H9 (cell line): ENCODE measurements around the gene PLXNB2. TPM values are rescaled to one million over a fixed set of nuclear protein-coding genes. Genes with fewer than 3 reads are reported as not detected.

Experiments used
- DNase-seq: peaks from one replicate; pipeline ENCODE4 v3.0.0-alpha.2; 2017
- H2AFZ ChIP-seq: one replicate; pipeline ENCODE4 v1.6.1; 2013; ENCODE audit warnings: mild to moderate bottlenecking, low read length, control low read depth, moderate library complexity
- H2AK5ac ChIP-seq: 2 replicates; pipeline ENCODE4 v1.6.1; 2013; ENCODE audit warnings: low read length, control low read depth, mixed read lengths; ENCODE audit not compliant: insufficient read length
- H2BK120ac ChIP-seq: one replicate; pipeline ENCODE4 v1.6.1; 2013; ENCODE audit warnings: low read depth, mild to moderate bottlenecking, low read length, control low read depth, inconsistent platforms; ENCODE audit not compliant: poor library complexity, severe bottlenecking
- H2BK12ac ChIP-seq: 2 replicates; pipeline ENCODE4 v1.6.1; 2013; ENCODE audit warnings: low read length, control low read depth, mixed read lengths, low read depth; ENCODE audit not compliant: insufficient read length
- H2BK15ac ChIP-seq: 2 replicates; pipeline ENCODE4 v1.6.1; 2013; ENCODE audit warnings: low read depth, low read length, control low read depth
- H2BK20ac ChIP-seq: one replicate; pipeline ENCODE4 v1.6.1; 2013; ENCODE audit warnings: low read depth, mild to moderate bottlenecking, low read length, control low read depth, inconsistent platforms; ENCODE audit not compliant: poor library complexity, severe bottlenecking
- H2BK5ac ChIP-seq: 2 replicates; pipeline ENCODE4 v1.6.1; 2013; ENCODE audit warnings: low read length, control low read depth, mixed read lengths; ENCODE audit not compliant: insufficient read length
- H3K14ac ChIP-seq: 2 replicates; pipeline ENCODE4 v1.6.1; 2013; ENCODE audit warnings: low read length, control low read depth; ENCODE audit not compliant: insufficient read depth
- H3K18ac ChIP-seq: 2 replicates; pipeline ENCODE4 v1.6.1; 2013; ENCODE audit warnings: low read depth, mild to moderate bottlenecking, mixed read lengths, low read length, control low read depth; ENCODE audit not compliant: insufficient read length
- H3K23ac ChIP-seq: 2 replicates; pipeline ENCODE4 v1.6.1; 2013; ENCODE audit warnings: low read length, control low read depth, mixed read lengths, low read depth; ENCODE audit not compliant: insufficient read length
- H3K23me2 ChIP-seq: 2 replicates; pipeline ENCODE4 v1.6.1; 2013; ENCODE audit warnings: low read depth, mild to moderate bottlenecking, mixed read lengths, low read length, control low read depth; ENCODE audit not compliant: insufficient read length, poor library complexity, severe bottlenecking
- H3K27ac ChIP-seq: 2 replicates; pipeline ENCODE4 v1.5.1; 2013; ENCODE audit warnings: low read length, control low read depth, mixed read lengths, low read depth; ENCODE audit not compliant: insufficient read length
- H3K27me3 ChIP-seq: 2 replicates; pipeline ENCODE4 v1.6.1; 2013; ENCODE audit warnings: low read length, control low read depth, inconsistent platforms; ENCODE audit not compliant: insufficient read depth
- H3K4ac ChIP-seq: 2 replicates; pipeline ENCODE4 v1.6.1; 2013; ENCODE audit warnings: low read depth, mild to moderate bottlenecking, control low read depth, inconsistent platforms, low read length, moderate library complexity
- H3K4me1 ChIP-seq: 2 replicates; pipeline ENCODE4 v1.6.1; 2013; ENCODE audit warnings: low read length, control low read depth, inconsistent platforms; ENCODE audit not compliant: insufficient read depth
- H3K4me2 ChIP-seq: 2 replicates; pipeline ENCODE4 v1.6.1; 2013; ENCODE audit warnings: low read length, control low read depth, mixed read lengths; ENCODE audit not compliant: insufficient read length, insufficient read depth
- H3K56ac ChIP-seq: 2 replicates; pipeline ENCODE4 v1.6.1; 2013; ENCODE audit warnings: low read depth, mild to moderate bottlenecking, mixed read lengths, low read length, control low read depth; ENCODE audit not compliant: insufficient read length
- H3K79me1 ChIP-seq: 2 replicates; pipeline ENCODE4 v1.6.1; 2013; ENCODE audit warnings: low read depth, mild to moderate bottlenecking, moderate library complexity, low read length, control low read depth, inconsistent platforms; ENCODE audit not compliant: insufficient read depth, poor library complexity, severe bottlenecking
- H3K79me2 ChIP-seq: 2 replicates; pipeline ENCODE4 v1.6.1; 2013; ENCODE audit warnings: low read length, control low read depth, inconsistent platforms; ENCODE audit not compliant: insufficient read depth
- H3K9ac ChIP-seq: 2 replicates; pipeline ENCODE4 v1.6.1; 2013; ENCODE audit warnings: low read length, control low read depth, mixed read lengths; ENCODE audit not compliant: insufficient read length; ENCODE audit errors: extremely low read depth
- H3K9me3 ChIP-seq: one replicate; pipeline ENCODE4 v1.6.1; 2013; ENCODE audit warnings: low read depth, low read length, inconsistent platforms; ENCODE audit not compliant: control insufficient read depth
- H3T11ph ChIP-seq: one replicate; pipeline ENCODE4 v1.6.1; 2013; ENCODE audit warnings: mild to moderate bottlenecking, low read length, control low read depth, inconsistent platforms
- H4K20me1 ChIP-seq: one replicate; pipeline ENCODE4 v1.6.1; 2013; ENCODE audit not compliant: control insufficient read depth, insufficient read length, insufficient read depth
- H4K5ac ChIP-seq: 2 replicates; pipeline ENCODE4 v1.6.1; 2013; ENCODE audit warnings: low read depth, mild to moderate bottlenecking, mixed read lengths, low read length, control low read depth; ENCODE audit not compliant: insufficient read length
- H4K8ac ChIP-seq: replicated peaks from 2 replicates; pipeline ENCODE4 v1.6.1; 2013; ENCODE audit warnings: low read length, control low read depth, mixed read lengths, low read depth; ENCODE audit not compliant: insufficient read length
- H4K91ac ChIP-seq: 2 replicates; pipeline ENCODE4 v1.6.1; 2013; ENCODE audit warnings: low read depth, mild to moderate bottlenecking, moderate library complexity, mixed read lengths, low read length, control low read depth; ENCODE audit not compliant: insufficient read length
- H3K27ac Mint-ChIP-seq, 3 experiments: 2 replicates in 2 of 3; 3 replicates in 1 of 3; pipeline ENCODE4 v1.8.0; 2020 to 2021; ENCODE audit warnings: mixed read lengths in 3 of 3, mild to moderate bottlenecking in 1 of 3, moderate library complexity in 1 of 3
- H3K27me3 Mint-ChIP-seq: 2 replicates; pipeline ENCODE4 v1.8.0; 2021; ENCODE audit warnings: low read depth, mild to moderate bottlenecking, moderate library complexity, mixed read lengths
- H3K36me3 Mint-ChIP-seq, 3 experiments: 2 replicates in 2 of 3; 3 replicates in 1 of 3; pipeline ENCODE4 v1.8.0; 2020 to 2021; ENCODE audit warnings: low read depth in 3 of 3, mixed read lengths in 3 of 3; ENCODE audit not compliant: insufficient read depth in 1 of 3
- H3K4me1 Mint-ChIP-seq, 2 experiments: 2 replicates each; pipeline ENCODE4 v1.8.0; 2020; ENCODE audit warnings: mixed read lengths in 2 of 2
- H3K4me3 Mint-ChIP-seq, 2 experiments: 2 replicates in 1 of 2; 3 replicates in 1 of 2; pipeline ENCODE4 v1.8.0; 2020 to 2021; ENCODE audit warnings: mild to moderate bottlenecking in 2 of 2, mixed read lengths in 2 of 2, moderate library complexity in 1 of 2
- H3K9me3 Mint-ChIP-seq, 2 experiments: 2 replicates in 1 of 2; 3 replicates in 1 of 2; pipeline ENCODE4 v1.8.0; 2020; ENCODE audit warnings: mild to moderate bottlenecking in 2 of 2, mixed read lengths in 2 of 2, moderate library complexity in 1 of 2
- WGBS: extraction: QIAGEN DNeasy Blood & Tissue Kit; methylation state at CpG from one replicate; pipeline ENCODE4 v1.1.7; 2013; ENCODE audit warnings: missing lambda C conversion rate, low lambda C conversion rate, mixed read lengths; ENCODE audit not compliant: insufficient read length; ENCODE audit errors: extremely low coverage; 5-methylcytosine and 5-hydroxymethylcytosine counted together
- total RNA-seq: library from RNA; stranded (reverse); gene quantifications from 2 replicates; pipeline ENCODE4 v1.2.1, GENCODE V29; 2021
- TF ChIP-seq, protein P1 (sequence below): fragments of 200-600 bp; sonication (generic); conservative IDR thresholded peaks from 3 replicates; pipeline ENCODE4 v1.8.0; 2021; ENCODE audit warnings: antibody characterized with exemption, mild to moderate bottlenecking

The PLXNB2 gene
- total RNA-seq, 1 experiment from 2014 or later: 87.6 TPM

DNA sequence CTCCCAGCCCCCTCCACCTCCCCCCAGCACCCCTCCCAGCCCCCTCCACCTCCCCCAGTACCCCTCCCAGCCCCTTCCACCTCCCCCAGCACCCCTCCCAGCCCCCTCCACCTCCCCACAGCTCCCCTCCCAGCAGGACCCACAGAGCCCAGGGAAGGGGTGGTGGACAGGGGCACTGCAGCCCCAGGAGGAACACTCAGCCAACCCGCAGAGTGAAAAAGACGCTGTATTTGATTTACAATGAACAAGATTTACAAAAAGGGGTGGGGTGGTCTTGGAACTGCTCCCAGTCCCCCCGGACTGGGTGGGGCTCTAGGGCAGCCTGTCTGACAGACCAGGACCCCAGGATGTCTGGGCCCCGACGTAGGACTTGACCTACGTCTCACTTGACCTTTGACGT, 32.7 kb downstream of the PLXNB2 start:
- Mint-ChIP-seq H3K4me3 (no peak overlapping the region; a peak in 1 of 5 replicates), H3K27me3 (peaks cover 19% of the 10 kb centered on the region), H3K36me3 (peaks cover 33 to 54% (median 46%) of the 10 kb centered on the region in 3 experiments), H3K4me1 (peaks cover 2 to 8% of the 10 kb centered on the region in 2 experiments; a peak in 1 of 4 replicates), H3K9me3 (peaks cover 8 to 13% of the 10 kb centered on the region in 2 experiments), H3K27ac (no peak overlapping the region)
- no peak overlapping the region for H4K8ac ChIP-seq
- H2BK15ac ChIP-seq: no peak overlapping the region
- no peak overlapping the region for H2BK12ac ChIP-seq
- no peaks in the 10 kb centered on the region for H3K79me1 ChIP-seq
- no peaks in the 10 kb centered on the region for H3K9me3 ChIP-seq
- H2AK5ac ChIP-seq: no peak overlapping the region
- TF ChIP-seq, protein P1, sequence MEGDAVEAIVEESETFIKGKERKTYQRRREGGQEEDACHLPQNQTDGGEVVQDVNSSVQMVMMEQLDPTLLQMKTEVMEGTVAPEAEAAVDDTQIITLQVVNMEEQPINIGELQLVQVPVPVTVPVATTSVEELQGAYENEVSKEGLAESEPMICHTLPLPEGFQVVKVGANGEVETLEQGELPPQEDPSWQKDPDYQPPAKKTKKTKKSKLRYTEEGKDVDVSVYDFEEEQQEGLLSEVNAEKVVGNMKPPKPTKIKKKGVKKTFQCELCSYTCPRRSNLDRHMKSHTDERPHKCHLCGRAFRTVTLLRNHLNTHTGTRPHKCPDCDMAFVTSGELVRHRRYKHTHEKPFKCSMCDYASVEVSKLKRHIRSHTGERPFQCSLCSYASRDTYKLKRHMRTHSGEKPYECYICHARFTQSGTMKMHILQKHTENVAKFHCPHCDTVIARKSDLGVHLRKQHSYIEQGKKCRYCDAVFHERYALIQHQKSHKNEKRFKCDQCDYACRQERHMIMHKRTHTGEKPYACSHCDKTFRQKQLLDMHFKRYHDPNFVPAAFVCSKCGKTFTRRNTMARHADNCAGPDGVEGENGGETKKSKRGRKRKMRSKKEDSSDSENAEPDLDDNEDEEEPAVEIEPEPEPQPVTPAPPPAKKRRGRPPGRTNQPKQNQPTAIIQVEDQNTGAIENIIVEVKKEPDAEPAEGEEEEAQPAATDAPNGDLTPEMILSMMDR: no peak
- no peak overlapping the region for H2AFZ ChIP-seq
- no CpG with 5 or more reads among the region's 7 CpGs for WGBS
- no peak overlapping the region for H3K23ac ChIP-seq
- no peak overlapping the region for H2BK20ac ChIP-seq
- no peak overlapping the region for H4K91ac ChIP-seq
- no peak overlapping the region for H3K4ac ChIP-seq
- no peaks in the 10 kb centered on the region for H3K79me2 ChIP-seq
- H2BK5ac ChIP-seq: no peak overlapping the region
- no peak overlapping the region for H4K5ac ChIP-seq
- no peak overlapping the region for H3K18ac ChIP-seq
- H3K14ac ChIP-seq: no peak overlapping the region
- peaks cover 5% of the 10 kb centered on the region for H3K23me2 ChIP-seq
- H3T11ph ChIP-seq: no peak overlapping the region
- H3K56ac ChIP-seq: no peak overlapping the region
- no peaks in the 10 kb centered on the region for H4K20me1 ChIP-seq
- H3K4me1 ChIP-seq: no peaks in the 10 kb centered on the region
- DNase-seq: no peak
- no peak overlapping the region for H2BK120ac ChIP-seq
- H3K4me2 ChIP-seq: no peak overlapping the region
- no peak overlapping the region for H3K9ac ChIP-seq
- H3K27me3 ChIP-seq: no peaks in the 10 kb centered on the region; the same call in 1 of the 2 replicates
- no peak overlapping the region for H3K27ac ChIP-seq
